ENCODE measurements around the gene TMEM225B.

GRCh38 chr7:99616359-99617191 is 18.5 kb downstream of the TMEM225B start, which contains the start of gene ZSCAN25:
- no peak for TF ChIP-seq CTCF (IDR thresholded peaks at IDR 0.05)
- peak; percentile 44 for TF ChIP-seq POLR2A (IDR thresholded peaks at IDR 0.05)
- no peak for TF ChIP-seq EP300 (IDR thresholded peaks at IDR 0.05)

All from ovary (tissue), 3 donors.